CD4-positive, alpha-beta T cell treated with Interleukin-6 for 4 hours (primary cell): Measurements from ENCODE around the gene ZNF577.
"Not testable (repeated sequence)": the region's sequence is repeated elsewhere in the genome, so short reads cannot be mapped to it uniquely, and the experiment has no call there.

Experiments used
- DNase-seq: peaks from one replicate; pipeline ENCODE4 v3.0.0-alpha.2; 2020; ENCODE audit warnings: mixed read lengths

Gene ZNF577

DNA sequence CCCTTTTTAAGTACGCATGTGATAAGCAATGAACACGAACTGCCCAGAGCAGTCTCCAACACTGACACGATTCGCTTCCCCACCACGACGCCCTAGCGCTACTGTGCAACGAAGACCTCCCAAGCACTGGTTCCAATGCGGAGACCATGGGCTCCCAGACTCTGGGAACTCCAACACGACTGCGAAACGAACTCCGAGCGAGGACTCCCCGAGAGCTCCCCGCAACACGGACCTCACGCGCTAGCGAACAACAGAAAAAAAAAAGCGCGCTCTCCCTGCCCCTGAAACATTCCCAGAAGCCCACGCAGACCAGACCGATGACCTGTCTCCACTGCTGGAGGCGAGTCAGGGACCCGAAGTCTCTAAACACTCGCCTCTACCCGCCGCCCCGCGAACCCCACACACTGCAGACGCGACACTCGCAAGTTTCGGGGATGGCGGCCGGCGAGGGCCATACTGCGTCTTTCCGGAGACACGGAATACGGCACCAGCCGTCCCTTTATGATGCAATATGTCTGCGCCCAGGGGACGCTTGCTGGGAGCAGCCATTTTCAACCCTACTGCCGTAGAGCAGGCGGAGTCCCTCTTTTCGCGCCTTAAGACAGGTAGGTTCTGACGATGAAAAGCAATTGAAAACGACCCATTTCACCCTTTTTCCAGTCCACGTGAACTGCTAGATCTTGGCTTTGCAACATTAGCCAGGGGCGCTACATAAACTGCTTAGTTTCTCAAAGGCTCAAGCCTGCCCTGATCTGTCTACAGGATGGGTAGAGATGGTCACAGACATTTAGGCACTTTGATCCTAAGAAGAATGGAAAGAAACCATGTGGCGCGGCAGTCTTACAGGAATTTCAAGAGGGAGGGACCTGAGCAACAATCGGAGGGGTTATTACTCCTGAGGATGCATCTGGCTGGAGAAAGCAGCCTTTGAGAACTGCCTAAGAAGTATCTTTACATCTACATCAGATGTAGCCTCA is at the start of gene ZNF577:
ZNF577 (minus strand) TSS at position 430 of the 977 bp plus-strand sequence. CDS start 7,569 bp downstream, outside the sequence.
- peak; percentile 64 for DNase-seq

DNA sequence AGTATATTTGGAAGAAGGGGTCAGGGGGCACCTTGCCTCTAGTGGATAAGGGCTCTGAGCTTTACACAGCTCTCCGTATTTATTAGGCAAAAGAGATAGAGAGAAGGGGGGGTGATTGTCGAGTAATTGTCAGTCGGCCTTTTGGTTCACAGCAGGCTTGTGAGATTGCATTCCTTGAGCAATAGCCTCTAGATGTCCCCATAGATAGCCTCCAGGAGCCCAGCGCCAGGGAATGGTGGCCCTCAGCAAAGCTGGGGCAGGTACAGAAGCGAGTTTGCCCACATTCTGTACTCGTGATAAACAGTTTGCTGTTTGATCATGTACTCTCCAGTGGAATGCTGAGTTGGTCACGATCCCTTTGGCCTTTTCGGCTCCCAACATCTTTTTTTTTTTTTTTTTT is 44.2 kb upstream of the ZNF577 start:
- no peak for DNase-seq

DNA sequence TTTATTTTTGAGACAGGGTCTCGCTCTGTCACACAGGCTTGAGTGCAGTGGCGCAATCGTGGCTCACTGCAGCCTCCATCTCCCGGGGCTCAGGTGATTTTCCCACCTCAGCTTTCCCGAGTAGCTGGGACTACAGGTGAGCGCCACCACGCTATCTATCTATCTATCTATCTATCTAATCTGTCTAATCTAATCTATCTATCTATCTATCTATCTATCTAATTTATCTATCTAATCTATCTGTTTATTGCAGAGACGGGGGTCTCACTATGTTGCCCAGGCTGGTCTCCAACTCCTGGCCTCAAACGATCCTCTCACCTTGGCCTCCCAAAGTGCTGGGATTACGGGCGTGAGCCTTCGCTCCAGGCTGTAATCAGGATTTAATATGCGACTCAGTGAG is 40.1 kb upstream of the ZNF577 start:
- no peak for DNase-seq

DNA sequence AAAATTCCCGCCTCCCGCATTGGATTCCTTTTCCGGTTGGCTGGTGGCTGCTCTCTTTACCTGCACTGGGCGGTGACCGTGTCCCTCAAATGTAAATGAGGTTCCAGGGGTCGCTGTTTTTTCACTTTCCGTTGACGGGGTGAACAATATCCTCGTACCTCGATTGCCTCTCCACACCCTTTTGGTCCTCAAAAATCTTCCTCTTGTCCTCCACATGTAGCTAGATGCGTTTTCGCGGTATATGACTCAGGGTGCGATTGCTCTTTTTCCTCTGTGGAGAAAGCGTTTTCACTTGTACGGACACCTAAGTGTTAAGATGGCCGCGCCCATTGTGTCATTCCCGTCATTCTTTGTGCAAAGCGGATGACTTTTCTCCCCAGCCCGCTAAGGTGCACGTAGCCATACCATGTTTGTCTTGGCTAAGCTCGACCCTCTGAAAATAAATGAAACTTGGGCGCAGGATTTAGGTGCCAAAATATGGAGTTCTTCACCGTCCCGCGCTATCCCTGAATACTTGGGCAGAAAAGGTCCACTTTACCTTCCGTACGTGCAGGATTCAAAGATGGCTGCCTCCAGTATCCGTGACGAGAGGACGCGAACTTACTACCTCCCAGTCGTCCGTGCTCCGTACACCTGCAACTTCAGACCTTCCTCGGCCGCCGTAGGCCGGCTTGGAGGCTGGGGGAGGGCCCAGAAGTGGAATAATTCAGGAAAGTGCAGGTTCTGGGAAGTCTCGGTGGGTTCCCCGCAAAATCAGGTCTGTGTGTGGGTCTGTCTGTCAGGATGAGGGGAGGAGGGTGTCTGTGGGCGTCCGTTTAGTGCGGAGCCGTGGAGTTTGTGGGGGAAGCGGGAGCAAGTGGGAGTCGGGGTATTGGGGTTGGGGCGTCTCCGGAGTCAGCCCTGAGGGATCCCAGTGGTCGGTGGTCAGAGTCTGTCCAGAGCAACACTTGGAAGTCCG is 39.3 kb upstream of the ZNF577 start, which contains the start of gene ZNF613:
ZNF613 (plus strand) TSS at position 689 of the 958 bp plus-strand sequence. CDS start 8,749 bp downstream, outside the sequence.
- DNase-seq: peak; percentile 88

DNA sequence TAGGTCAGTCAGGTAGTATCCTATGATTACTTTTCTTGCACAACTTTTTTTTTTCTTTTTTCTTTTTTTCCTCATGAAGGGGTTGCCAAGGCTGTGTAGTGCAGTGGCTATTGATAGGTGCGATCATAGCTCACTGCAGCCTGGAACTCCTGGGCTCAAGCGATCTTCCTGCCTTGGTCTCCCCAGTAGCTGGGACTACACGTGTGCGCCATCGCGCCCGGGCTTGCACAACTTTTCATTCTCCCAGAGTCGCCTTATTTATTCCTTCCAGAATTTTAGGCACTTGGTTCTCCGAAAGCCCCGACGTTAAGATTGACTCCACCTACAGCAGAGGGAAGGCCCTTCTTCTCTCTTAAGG is 38.7 kb upstream of the ZNF577 start:
- no peak for DNase-seq

DNA sequence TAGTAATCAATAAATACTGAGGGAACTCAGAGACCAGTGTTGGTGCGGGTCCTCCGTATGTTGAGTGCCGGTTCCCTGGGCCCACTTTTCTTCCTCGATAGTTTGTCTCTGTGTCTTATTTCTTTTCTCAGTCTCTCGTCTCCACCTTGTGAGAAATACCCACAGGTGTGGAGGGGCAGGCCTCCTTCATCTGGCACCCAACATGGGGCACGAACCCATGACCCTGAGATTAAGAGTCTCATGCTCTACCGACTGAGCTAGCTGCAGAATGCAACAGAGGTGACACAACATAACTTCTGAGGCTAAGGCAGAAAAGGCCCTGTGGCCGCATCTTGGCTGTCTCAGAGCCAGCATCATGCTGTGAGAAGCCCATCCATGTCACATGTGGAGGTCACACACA is 34.2 kb upstream of the ZNF577 start:
- DNase-seq: no peak

DNA sequence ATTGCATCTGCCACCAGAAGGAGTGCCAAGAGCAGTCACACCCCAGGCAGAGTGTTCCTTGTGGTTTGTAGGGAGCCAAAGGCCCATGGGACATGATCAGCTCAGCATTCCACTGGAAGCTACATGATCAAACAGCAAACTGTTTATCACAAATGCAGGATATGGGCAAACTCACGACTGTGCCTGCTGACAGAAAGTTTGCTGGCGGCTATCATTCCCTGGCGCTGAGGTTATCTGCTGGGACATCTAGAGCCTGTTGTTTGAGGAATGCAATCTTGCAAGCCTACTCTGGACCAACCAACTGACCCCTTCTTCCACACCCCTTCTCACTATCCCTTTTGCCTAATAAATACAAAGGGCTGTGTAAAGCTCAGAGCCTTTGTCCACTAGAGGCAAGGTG is 31.9 kb upstream of the ZNF577 start:
- DNase-seq: no peak

DNA sequence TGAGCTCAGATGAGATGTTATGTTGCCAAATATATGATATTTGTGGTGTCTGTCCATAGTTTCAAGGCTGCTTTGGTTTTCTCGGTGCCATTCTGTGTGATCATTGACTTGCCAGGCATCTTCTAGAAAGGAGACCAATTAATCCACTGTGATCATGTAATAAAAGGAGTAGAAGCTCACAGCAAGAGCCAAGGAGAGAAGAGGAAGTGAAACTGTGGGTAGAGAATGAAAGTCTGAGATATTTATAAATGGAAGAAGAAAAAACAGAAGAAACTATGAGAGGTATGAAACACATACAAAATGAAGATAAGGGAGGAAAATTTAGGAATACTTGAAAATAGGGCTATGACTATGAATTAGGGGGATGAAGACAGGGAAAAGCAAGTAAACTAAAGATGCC is 28.4 kb upstream of the ZNF577 start:
- DNase-seq: no peak

DNA sequence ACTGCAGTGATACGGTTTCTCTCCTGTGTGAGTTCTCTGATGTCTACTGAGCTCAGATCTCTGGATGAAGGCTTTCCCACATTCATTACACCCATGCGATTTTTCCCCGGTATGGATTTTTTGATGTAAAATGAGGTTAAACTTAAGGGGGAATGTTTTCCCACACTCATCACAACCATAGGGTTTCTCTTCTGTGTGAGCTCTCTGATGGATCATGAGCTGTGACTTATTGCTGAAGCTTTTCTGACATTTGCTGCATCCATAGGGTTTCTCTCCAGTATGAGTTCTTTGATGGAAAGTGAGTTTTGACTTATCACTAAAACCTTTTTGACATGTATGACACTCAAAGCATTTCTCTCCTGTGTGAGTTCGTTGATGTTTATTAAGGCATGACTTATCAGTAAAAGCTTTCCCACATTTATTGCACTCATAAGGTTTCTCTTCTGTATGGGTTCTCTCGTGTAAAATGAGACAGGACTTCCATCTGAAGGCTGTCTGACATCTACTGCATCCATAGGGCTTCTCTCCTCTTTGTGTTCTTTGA is 27.6 kb upstream of the ZNF577 start:
- no peak for DNase-seq

DNA sequence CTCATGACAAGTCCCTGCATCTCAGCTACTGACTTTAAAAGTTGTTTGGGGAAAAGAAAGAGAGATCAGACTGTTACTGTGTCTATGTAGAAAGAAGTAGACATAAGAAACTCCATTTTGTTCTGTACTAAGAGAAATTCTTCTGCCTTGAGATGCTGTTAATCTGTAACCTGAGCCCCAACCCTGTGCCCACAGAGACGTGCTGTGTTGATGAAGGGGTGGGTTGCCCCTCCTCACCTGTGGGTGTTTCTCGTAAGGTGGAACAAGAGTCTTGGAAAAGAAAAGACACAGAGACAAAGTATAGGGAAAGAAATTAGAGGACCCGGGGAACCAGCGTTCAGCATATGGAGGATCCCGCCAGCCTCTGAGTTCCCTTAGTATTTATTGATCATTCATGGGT is 20.2 kb upstream of the ZNF577 start:
- DNase-seq: not testable (repeated sequence)

DNA sequence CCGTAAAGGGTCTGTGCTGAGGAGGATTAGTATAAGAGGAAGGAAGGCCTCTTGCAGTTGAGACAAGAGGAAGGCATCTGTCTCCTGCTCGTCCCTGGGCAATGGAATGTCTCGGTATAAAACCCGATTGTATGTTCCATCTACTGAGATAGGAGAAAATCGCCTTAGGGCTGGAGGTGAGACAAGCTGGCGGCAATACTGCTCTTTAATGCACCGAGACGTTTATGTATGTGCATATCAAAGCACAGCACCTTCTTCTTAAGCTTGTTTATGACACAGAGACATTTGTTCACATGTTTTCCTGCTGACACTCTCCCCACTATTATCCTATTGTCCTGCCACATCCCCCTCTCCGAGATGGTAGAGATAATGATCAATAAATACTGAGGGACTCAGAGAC is 18.4 kb upstream of the ZNF577 start:
- not testable (repeated sequence) for DNase-seq

DNA sequence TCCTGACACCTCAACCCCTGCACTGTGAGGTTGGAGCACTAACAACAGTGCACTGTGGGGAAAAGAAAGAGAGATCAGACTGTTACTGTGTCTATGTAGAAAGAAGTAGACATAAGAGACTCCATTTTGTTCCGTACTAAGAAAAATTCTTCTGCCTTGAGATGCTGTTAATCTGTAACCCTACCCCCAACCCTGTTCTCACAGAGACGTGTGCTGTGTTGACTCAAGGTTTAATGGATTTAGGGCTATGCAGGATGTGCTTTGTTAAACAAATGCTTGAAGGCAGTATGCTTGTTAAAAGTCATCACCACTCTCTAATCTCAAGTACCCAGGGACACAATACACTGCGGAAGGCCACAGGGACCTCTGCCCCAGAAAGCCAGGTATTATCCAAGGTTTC is 17.9 kb upstream of the ZNF577 start:
- DNase-seq: not testable (repeated sequence)

DNA sequence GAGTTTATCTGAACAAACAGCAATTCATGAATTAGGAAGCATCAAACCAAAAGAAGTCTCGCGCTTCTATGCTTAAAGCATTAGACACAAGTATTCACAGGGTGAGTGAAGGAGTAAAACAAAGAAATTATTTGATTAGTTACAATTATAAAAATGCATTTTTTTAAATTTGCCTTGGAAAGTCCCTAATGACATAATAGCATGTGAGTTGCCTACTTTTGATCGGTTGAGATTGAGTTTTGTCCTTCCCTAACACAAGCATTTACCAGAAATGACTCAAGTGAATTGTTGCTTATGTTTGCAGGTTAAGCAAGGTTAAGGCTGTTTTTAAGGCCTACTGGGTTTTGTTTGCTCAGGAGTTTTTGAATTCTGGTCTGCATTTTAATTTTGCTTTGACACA is 17.5 kb upstream of the ZNF577 start:
- DNase-seq: no peak

DNA sequence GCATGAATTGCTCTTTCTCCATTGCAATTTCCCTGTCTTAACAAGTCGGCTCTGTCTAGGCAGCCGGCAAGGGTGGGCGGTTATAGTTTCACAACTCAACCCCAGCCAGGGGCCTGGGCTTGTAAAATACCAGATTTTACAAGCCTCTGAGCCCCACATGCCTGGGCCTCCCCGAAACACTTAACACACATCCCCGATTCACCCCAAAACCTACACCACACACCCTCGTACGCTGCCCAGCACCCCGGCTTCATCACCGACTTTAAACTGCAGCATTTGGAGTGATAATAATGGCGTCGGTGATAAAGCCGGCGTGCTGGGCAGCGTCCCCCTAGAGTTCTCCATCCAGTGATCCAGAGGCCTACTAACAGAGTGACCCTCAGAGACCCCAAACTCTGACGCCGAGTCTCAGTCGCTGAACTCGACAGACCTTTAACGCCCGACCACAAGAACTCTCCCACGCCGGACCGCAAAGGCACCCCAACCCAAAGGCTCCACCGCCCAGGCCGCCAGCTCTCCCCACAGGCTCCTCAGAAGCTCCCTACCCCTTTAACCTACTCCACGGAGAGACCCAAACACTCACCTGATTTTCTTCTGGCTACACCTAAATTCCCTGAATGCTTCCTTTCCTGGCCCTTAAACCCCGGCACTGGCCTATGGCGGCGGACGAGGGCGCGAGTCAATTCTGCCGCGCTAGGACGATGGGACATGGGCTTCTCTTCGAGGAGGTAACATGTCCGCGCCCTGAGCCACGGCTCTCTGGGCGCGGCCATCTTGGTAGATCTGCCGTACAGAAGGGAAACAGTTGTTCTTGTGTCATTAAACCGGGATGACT is 16.8 kb upstream of the ZNF577 start, which contains the start of gene ZNF649:
ZNF649 (minus strand) TSS at position 687 of the 835 bp plus-strand sequence. CDS start 4,910 bp downstream, outside the sequence.
- DNase-seq: peak; percentile 83

DNA sequence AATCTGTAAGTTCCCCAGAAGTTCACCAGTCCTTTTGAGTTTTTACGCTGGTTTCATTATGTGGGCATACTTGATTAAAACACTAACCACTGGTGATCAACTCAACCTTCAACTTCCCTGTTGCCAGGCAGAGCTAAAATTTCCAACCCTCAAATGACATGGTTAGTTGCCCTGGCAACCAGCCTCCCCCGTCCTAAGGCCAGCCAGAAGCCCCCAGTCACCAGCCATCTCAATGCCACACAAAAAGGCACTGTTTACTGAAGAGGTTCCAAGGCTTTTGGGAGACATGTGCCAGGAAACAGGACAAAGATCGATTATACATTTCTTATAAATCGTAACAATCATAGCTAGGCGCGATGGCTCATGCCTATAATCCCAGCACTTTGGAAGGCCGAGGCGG is 15.4 kb upstream of the ZNF577 start:
- DNase-seq: no peak

DNA sequence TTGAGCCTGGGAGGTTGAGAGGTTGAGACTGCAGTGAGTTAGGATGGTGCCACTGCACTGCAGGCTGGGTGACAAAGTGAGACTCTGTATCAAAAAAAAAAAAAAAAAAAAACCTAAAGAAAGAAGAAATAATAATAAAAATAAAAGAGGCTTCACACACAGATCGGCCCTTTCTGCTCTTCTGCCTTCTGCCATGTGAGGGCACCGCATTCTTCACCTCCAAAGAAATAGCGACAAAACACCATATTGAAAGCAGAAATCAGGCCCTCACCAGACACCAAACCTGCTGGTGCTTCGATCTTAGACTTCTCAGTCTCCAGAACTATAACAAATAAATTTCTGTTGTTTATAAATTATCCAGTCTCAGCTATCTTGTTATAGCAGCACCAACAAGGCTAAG is 14.1 kb upstream of the ZNF577 start:
- no peak for DNase-seq

DNA sequence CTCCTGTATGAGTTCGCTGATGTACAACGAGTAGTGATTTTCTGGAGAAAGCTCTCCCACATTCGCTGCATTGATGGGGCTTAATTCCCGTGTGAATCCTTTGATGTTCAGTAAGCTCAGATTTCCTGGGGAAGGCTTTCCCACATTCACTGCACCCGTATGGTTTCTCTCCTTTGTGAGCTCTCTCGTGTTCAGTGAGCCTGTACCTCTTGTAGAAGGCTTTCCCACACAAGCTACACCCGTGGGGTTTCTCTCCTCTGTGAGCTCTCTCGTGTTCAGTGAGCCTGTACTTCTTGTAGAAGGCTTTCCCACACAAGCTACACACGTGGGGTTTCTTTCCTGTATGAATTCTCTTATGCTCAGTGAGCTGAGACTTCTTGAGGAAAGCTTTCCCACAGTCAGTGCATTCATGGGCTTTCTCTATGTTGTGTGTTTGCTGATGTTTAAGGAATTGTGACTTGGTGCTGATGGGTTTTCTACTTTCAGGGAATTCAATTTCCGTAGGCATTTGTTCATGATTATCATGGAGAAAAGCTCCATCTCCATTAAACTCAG is 3.5 kb upstream of the ZNF577 start:
- DNase-seq: no peak

DNA sequence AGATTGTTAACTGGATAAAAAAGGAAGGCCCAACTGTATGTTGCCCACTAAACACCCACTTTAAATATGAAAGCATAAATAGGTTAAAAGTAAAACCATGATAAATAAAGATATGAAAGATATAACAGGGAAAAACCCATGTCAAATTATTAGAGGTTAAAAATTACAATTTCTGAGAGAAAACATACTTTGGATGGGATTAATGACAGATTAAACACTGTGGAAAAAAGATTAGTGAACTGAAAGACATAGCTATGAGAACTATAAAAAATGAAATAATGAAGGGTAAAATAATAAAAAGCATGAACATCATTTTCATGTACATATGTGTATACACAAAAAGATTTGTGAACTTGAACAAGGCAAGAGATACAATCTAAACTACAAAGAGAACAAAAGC is 2.2 kb upstream of the ZNF577 start:
- no peak for DNase-seq

DNA sequence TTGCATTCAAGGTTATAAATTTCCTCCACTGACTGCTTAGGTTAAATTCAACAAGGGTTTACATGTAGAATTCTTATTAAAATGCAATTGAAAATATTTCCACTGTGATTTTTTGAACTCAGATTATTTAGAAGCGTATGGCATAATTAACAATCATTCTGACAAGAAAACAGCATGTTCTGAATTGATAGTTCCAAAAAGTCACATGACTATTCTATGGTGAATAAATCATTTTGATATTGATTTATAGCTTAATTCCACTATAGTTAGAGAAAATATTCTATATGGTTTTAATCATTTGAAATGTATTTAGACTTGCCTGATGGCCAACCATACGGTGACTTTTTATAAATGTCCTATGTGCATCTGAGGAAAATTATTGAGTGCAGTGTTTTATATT is 3.0 kb downstream of the ZNF577 start:
- no peak for DNase-seq

DNA sequence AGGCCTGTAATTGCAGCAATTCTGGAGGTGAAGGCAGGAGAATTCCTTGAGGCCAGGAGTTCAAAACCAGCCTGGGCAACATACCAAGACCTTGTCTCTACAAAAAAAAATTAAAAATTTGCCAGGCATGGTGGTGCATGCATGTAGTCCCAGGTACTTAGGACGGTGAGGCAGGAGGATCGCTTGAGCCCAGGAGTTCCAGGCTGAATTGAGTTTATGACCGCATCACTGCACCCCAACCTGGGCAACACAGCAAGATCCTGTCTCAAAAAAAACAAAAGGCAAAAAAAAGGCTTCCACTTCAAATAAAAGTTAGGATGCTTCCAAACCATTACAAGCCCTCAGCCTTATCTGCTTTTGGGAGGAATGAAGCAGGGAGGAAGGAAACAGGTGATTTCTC is 5.2 kb downstream of the ZNF577 start:
- no peak for DNase-seq

DNA sequence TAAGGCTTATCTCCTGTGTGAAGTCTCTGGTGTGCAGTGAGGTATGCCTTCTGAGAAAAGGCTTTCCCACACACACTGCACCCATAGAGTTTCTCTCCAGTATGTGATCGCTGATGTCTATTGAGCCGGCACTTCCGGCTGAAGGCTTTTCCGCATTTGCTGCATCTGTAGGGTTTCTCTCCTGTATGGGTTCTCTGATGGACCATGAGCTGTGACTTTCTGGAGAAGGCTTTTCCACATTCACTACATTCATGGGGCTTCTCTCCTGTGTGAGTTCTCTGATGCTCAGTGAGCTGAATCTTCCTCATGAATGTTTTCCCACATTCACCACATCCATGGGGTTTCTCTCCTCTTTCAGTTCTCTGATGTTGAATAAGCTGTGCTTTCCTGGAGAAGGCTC is 14.7 kb downstream of the ZNF577 start:
- no peak for DNase-seq
